Measurements from ENCODE around the gene TLR8. TPM values are rescaled to one million over a fixed set of nuclear protein-coding genes. Genes with fewer than 3 reads are reported as not detected.

TLR8 gene
- total and polyA plus RNA-seq, 10 of the 15 experiments (the other 5 are each of a cell fraction or from before 2014, with no cell fraction given), result 0.04 TPM; not detected in 9

DNA sequence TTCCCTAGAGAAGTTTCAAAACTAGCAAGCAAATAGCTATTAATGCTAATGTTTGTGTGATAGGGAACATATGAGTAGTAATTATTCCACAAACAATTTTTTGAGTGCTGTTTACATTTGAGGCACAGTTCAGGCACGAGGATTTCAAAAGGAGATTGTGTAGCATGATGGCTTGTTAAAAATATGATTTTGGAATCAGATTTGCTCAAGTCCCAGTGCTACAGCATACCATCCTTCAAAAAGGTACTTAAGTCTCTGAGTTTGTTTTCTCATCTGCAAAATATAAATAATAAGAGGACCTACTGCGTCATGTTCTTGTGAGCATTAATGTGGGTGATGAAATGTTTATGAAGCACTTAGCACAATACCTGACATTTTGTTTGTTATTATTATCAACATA, 11.3 kb downstream of the TLR8 start (continued):
- TF ChIP-seq EZH2 (IDR thresholded peaks at IDR 0.05; ENCODE audit: borderline replicate concordance, control insufficient read depth, low read depth, low read length), result no peak
- TF ChIP-seq SREBF1 (IDR thresholded peaks at IDR 0.05; ENCODE audit: low read length), result no peak
- no peak for TF ChIP-seq MTA2 (IDR thresholded peaks at IDR 0.05; ENCODE audit: low read depth)
- TF ChIP-seq KDM1A (IDR thresholded peaks at IDR 0.05; ENCODE audit: borderline replicate concordance), result no peak
- TF ChIP-seq REST (IDR thresholded peaks at IDR 0.05; ENCODE audit: low read depth, low read length), result no peak
- TF ChIP-seq CBX3 (IDR thresholded peaks at IDR 0.05; ENCODE audit: borderline replicate concordance, low read depth), result no peak
- no peak for TF ChIP-seq CREB1 (IDR thresholded peaks at IDR 0.05; ENCODE audit: low read depth)
- TF ChIP-seq, protein P1, sequence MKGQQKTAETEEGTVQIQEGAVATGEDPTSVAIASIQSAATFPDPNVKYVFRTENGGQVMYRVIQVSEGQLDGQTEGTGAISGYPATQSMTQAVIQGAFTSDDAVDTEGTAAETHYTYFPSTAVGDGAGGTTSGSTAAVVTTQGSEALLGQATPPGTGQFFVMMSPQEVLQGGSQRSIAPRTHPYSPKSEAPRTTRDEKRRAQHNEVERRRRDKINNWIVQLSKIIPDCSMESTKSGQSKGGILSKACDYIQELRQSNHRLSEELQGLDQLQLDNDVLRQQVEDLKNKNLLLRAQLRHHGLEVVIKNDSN (IDR thresholded peaks at IDR 0.05; ENCODE audit: borderline replicate concordance, extremely low read length, insufficient read depth, low read depth, low read length), result no peak
- TF ChIP-seq NFIC (IDR thresholded peaks at IDR 0.05; ENCODE audit: low read depth, low read length), result no peak
- TF ChIP-seq TBL1XR1 (IDR thresholded peaks at IDR 0.05; ENCODE audit: low read depth, low read length), result no peak
- TF ChIP-seq CEBPB (IDR thresholded peaks at IDR 0.05; ENCODE audit: borderline replicate concordance in 1 of 2, low read depth in 2 of 2, low read length in 2 of 2), result no peak
